Mesenchymal stem cell (in vitro differentiated cells and primary cell): ENCODE results near the gene RTN4. TPM values are rescaled to one million over a fixed set of nuclear protein-coding genes. Genes with fewer than 3 reads are reported as not detected.

Experiments used
- DNase-seq: peaks from one replicate; pipeline ENCODE4 v3.0.0-alpha.2; 2013
- H2AFZ ChIP-seq: one replicate; pipeline ENCODE4 v1.6.1; 2013; ENCODE audit warnings: low read depth, mild to moderate bottlenecking, control low read depth, inconsistent platforms, low read length, moderate library complexity
- H2AK5ac ChIP-seq: 2 replicates; pipeline ENCODE4 v1.6.1; 2013; ENCODE audit warnings: low read length, moderate library complexity, mild to moderate bottlenecking, inconsistent platforms; ENCODE audit not compliant: severe bottlenecking
- H2BK120ac ChIP-seq: one replicate; pipeline ENCODE4 v1.6.1; 2013; ENCODE audit warnings: low read depth, mild to moderate bottlenecking, inconsistent platforms, low read length, moderate library complexity
- H2BK12ac ChIP-seq, 2 experiments: one replicate each; pipeline ENCODE4 v1.6.1; 2013; ENCODE audit warnings: inconsistent platforms in 2 of 2, low read length in 2 of 2, mild to moderate bottlenecking in 2 of 2, moderate library complexity in 2 of 2, control low read depth in 1 of 2
- H2BK15ac ChIP-seq: one replicate; pipeline ENCODE4 v1.6.1; 2013; ENCODE audit warnings: mild to moderate bottlenecking, low read depth, inconsistent platforms; ENCODE audit not compliant: poor library complexity, severe bottlenecking
- H2BK5ac ChIP-seq: 2 replicates; pipeline ENCODE4 v1.6.1; 2013; ENCODE audit warnings: low read depth, mild to moderate bottlenecking, low read length, control low read depth, inconsistent platforms; ENCODE audit not compliant: poor library complexity, severe bottlenecking
- H3K14ac ChIP-seq, 2 experiments: one replicate each; pipeline ENCODE4 v1.6.1; 2013; ENCODE audit warnings: inconsistent platforms in 2 of 2, low read length in 2 of 2, control low read depth in 1 of 2, mild to moderate bottlenecking in 1 of 2, moderate library complexity in 1 of 2
- H3K18ac ChIP-seq, 2 experiments: one replicate each; pipeline ENCODE4 v1.6.1; 2013; ENCODE audit warnings: inconsistent platforms in 2 of 2, low read length in 2 of 2, control low read depth in 1 of 2, low read depth in 1 of 2, mild to moderate bottlenecking in 1 of 2
- H3K23ac ChIP-seq, 2 experiments: one replicate each; pipeline ENCODE4 v1.6.1; 2013; ENCODE audit warnings: inconsistent platforms in 2 of 2, low read length in 2 of 2, mild to moderate bottlenecking in 2 of 2, moderate library complexity in 2 of 2, control low read depth in 1 of 2
- H3K27ac ChIP-seq: 2 replicates; pipeline ENCODE4 v1.5.1; 2013; ENCODE audit warnings: mild to moderate bottlenecking, moderate library complexity, low read length, control low read depth, inconsistent platforms; ENCODE audit not compliant: poor library complexity, severe bottlenecking
- H3K27me3 ChIP-seq, 2 experiments: 2 replicates each; pipeline versions ENCODE4 v1.6.1 to v1.7.0; 2013; ENCODE audit warnings: low read length in 2 of 2, mild to moderate bottlenecking in 2 of 2, moderate library complexity in 2 of 2, control low read depth in 1 of 2, inconsistent platforms in 1 of 2; ENCODE audit not compliant: control insufficient read depth in 1 of 2, insufficient read depth in 1 of 2
- H3K36me3 ChIP-seq, 2 experiments: 2 replicates each; pipeline versions ENCODE4 v1.6.1 to v1.7.0; 2013; ENCODE audit warnings: low read length in 2 of 2, control low read depth in 1 of 2, inconsistent platforms in 1 of 2, low read depth in 1 of 2, mild to moderate bottlenecking in 1 of 2; ENCODE audit not compliant: insufficient read depth in 2 of 2, control insufficient read depth in 1 of 2
- H3K4ac ChIP-seq, 2 experiments: one replicate each; pipeline ENCODE4 v1.6.1; 2013; ENCODE audit warnings: inconsistent platforms in 2 of 2, low read length in 2 of 2, mild to moderate bottlenecking in 2 of 2, moderate library complexity in 2 of 2, control low read depth in 1 of 2, low read depth in 1 of 2
- H3K4me1 ChIP-seq: 2 replicates; pipeline ENCODE4 v1.6.1; 2013; ENCODE audit warnings: low read depth, low read length, control low read depth; ENCODE audit not compliant: control insufficient read depth, insufficient read depth
- H3K4me2 ChIP-seq: 2 replicates; pipeline ENCODE4 v1.6.1; 2013; ENCODE audit warnings: low read length, mild to moderate bottlenecking, inconsistent platforms; ENCODE audit not compliant: poor library complexity, severe bottlenecking
- H3K4me3 ChIP-seq, 2 experiments: 2 replicates each; pipeline versions ENCODE4 v1.5.1 to v1.7.0; 2013; ENCODE audit warnings: low read length in 2 of 2, mild to moderate bottlenecking in 2 of 2, control low read depth in 1 of 2, low read depth in 1 of 2; ENCODE audit not compliant: insufficient read depth in 1 of 2
- H3K79me1 ChIP-seq: replicated peaks from 2 replicates; pipeline ENCODE4 v1.6.1; 2013; ENCODE audit warnings: mild to moderate bottlenecking, control low read depth, low read length, inconsistent platforms; ENCODE audit not compliant: poor library complexity, severe bottlenecking
- H3K9ac ChIP-seq: 2 replicates; pipeline ENCODE4 v1.7.0; 2013; ENCODE audit warnings: mild to moderate bottlenecking, low read length, moderate library complexity
- H3K9me3 ChIP-seq: 2 replicates; pipeline ENCODE4 v1.7.0; 2013; ENCODE audit warnings: mild to moderate bottlenecking, low read length; ENCODE audit not compliant: control insufficient read depth
- H4K8ac ChIP-seq: one replicate; pipeline ENCODE4 v1.6.1; 2013; ENCODE audit warnings: inconsistent platforms, mild to moderate bottlenecking, low read length, moderate library complexity
- H4K91ac ChIP-seq: one replicate; pipeline ENCODE4 v1.6.1; 2013; ENCODE audit warnings: mild to moderate bottlenecking, low read length, inconsistent platforms
- WGBS: methylation state at CpG from one replicate; pipeline ENCODE4 v1.1.7; 2013; ENCODE audit warnings: mixed read lengths; 5-methylcytosine and 5-hydroxymethylcytosine counted together
- small RNA-seq: library from polyadenylated mRNA; stranded (forward); fragments of <200 nt; extraction: miRNeasy Mini kit (QIAGEN cat#:217004); gene quantifications from one replicate; pipeline ENCODE3, GENCODE V24; 2013; ENCODE audit warnings: low read depth

The RTN4 gene

DNA sequence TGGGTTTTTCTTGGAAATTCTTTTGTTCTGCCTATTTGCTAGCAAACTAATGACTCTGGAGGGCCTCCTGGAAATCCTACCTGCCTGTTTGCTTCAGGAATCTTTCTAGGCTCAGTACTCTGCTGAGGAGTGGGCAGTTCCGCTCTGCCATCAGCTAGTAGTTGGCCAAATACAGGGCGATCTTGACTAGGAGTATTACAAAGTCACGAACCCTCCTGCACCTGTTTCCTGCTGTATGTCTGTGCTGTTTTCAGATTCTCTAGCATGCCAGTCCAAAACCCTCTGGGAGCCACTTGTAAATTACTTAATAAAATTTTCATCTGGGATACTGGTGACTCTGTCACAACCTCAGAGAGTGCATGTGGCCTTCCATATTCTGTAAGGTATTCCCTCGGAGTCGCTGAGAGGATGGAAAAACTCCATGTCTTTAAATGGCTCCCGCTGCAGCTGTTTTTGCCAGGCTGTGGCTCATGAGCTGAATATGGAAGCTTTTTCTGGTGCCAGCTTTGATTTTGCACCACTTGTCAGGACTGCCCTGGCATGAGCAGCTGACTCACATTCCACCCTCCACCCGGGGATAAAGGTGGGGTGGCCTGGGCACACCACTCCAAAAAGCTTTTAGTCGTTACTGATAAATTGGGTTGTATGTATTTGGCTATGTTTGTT is 123.0 kb downstream of the RTN4 start:
- H3K14ac ChIP-seq: no peak overlapping the region
- H3K27ac ChIP-seq: no peak overlapping the region
- no peak overlapping the region for H2BK15ac ChIP-seq
- no peaks in the 10 kb centered on the region for H3K9me3 ChIP-seq
- H3K18ac ChIP-seq: no peak overlapping the region
- no peak overlapping the region for H3K9ac ChIP-seq
- H3K4me1 ChIP-seq: no peaks in the 10 kb centered on the region
- H2AK5ac ChIP-seq: no peak overlapping the region
- H3K79me1 ChIP-seq: no peaks in the 10 kb centered on the region
- no peak overlapping the region for H3K4ac ChIP-seq
- no peak overlapping the region for H2BK12ac ChIP-seq
- no peak overlapping the region for H3K4me3 ChIP-seq
- H4K91ac ChIP-seq: no peak overlapping the region
- H3K23ac ChIP-seq: no peak overlapping the region
- H3K4me2 ChIP-seq: no peak overlapping the region
- H2AFZ ChIP-seq: no peak overlapping the region
- H4K8ac ChIP-seq: no peak overlapping the region
- H2BK120ac ChIP-seq: no peak overlapping the region
- H3K36me3 ChIP-seq: no peaks in the 10 kb centered on the region
- no peak for DNase-seq
- no peak overlapping the region for H2BK5ac ChIP-seq
- 84% methylated on average over 8 of the region's 8 CpGs for WGBS
- H3K27me3 ChIP-seq: peaks cover 0 to 3% of the 10 kb centered on the region in 2 experiments

DNA sequence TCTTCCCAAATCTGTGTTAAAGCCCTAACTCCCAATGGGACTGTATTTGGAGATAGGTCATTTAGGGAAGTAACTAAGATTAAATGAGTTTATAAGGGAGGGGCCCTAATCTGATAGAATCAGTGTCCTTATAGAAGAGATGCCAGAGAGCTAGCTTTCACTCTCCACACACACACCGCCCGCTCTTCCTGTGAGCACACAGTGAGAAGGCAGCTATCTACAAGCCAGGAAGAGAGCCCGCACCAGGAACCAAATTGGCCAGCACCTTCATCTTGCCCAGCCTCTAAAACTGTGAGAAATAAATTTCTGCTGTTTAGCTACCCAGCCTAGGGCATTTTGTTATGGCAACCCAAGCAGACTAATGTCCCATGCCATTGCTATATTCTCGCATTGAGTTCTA is 125.2 kb downstream of the RTN4 start:
- no peak overlapping the region for H3K9ac ChIP-seq
- H3K18ac ChIP-seq: no peak overlapping the region
- 98% methylated on average over 4 of the region's 4 CpGs for WGBS
- H2BK15ac ChIP-seq: no peak overlapping the region
- no peak overlapping the region for H3K23ac ChIP-seq
- H3K27ac ChIP-seq: no peak overlapping the region
- H2AK5ac ChIP-seq: no peak overlapping the region
- H3K9me3 ChIP-seq: peaks cover 9% of the 10 kb centered on the region
- H3K4me2 ChIP-seq: no peak overlapping the region
- H2BK120ac ChIP-seq: no peak overlapping the region
- no peak overlapping the region for H2BK5ac ChIP-seq
- no peak for DNase-seq
- H3K79me1 ChIP-seq: no peaks in the 10 kb centered on the region
- H4K8ac ChIP-seq: no peak overlapping the region
- H3K27me3 ChIP-seq: peaks cover 0 to 3% of the 10 kb centered on the region in 2 experiments
- no peak overlapping the region for H2AFZ ChIP-seq
- H3K36me3 ChIP-seq: no peaks in the 10 kb centered on the region
- no peak overlapping the region for H4K91ac ChIP-seq
- H3K4ac ChIP-seq: no peak overlapping the region
- H2BK12ac ChIP-seq: no peak overlapping the region
- no peak overlapping the region for H3K4me3 ChIP-seq
- no peak overlapping the region for H3K14ac ChIP-seq
- H3K4me1 ChIP-seq: no peaks in the 10 kb centered on the region

DNA sequence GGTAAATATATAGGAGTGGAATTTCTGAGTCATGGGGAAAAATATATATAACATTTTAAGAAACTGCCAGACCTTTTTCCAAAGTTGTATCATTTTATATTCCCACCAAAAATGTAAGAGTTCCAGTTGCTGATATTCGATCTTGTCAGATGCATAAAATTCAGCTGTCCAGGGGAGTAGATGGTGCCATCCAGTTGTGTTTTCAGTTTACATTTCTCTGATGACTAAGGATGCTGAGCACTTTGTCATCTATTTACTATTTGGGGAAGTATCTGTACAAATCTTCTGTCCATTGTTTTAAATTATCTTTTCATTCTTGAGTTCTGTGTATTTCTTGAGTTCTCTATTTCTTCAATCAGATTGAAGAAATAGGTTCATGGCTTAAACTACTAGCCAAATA is 126.1 kb downstream of the RTN4 start:
- H3K18ac ChIP-seq: no peak overlapping the region
- WGBS: 91% methylated on average over 1 of the region's 1 CpG
- H3K36me3 ChIP-seq: no peaks in the 10 kb centered on the region
- H3K23ac ChIP-seq: no peak overlapping the region
- H4K8ac ChIP-seq: no peak overlapping the region
- no peak overlapping the region for H4K91ac ChIP-seq
- H3K4me3 ChIP-seq: no peak overlapping the region
- no peak overlapping the region for H3K27ac ChIP-seq
- H2BK5ac ChIP-seq: no peak overlapping the region
- H2AFZ ChIP-seq: no peak overlapping the region
- H2BK15ac ChIP-seq: no peak overlapping the region
- no peak overlapping the region for H2BK120ac ChIP-seq
- H2AK5ac ChIP-seq: no peak overlapping the region
- H3K4ac ChIP-seq: no peak overlapping the region
- H3K4me1 ChIP-seq: no peaks in the 10 kb centered on the region
- H3K14ac ChIP-seq: no peak overlapping the region
- H2BK12ac ChIP-seq: no peak overlapping the region
- H3K9ac ChIP-seq: no peak overlapping the region
- H3K27me3 ChIP-seq: peaks cover 0 to 3% of the 10 kb centered on the region in 2 experiments
- H3K79me1 ChIP-seq: no peaks in the 10 kb centered on the region
- H3K9me3 ChIP-seq: peaks cover 9% of the 10 kb centered on the region
- DNase-seq: no peak
- no peak overlapping the region for H3K4me2 ChIP-seq

Small RNA genes within 50 kb of the gene (small RNA-seq; reads per million reads assigned to genes)
- not detected for gene RNU6-433P
